Subcutaneous abdominal adipose tissue (tissue), 5 donors: Measurements from ENCODE around the gene MOV10.
"Not testable (repeated sequence)": the region's sequence is repeated elsewhere in the genome, so short reads cannot be mapped to it uniquely, and the experiment has no call there.

Source experiments
- H3K27ac ChIP-seq: one replicate; pipeline ENCODE4 v1.7.0; 2013; ENCODE audit warnings: low read depth, mild to moderate bottlenecking, inconsistent platforms, low read length, moderate library complexity
- H3K27me3 ChIP-seq, 5 donors: one replicate each; pipeline ENCODE4 v1.7.0; 2013; ENCODE audit warnings: low read length in 5 of 5, inconsistent platforms in 1 of 5; ENCODE audit not compliant: control insufficient read depth in 5 of 5, insufficient read depth in 4 of 5
- H3K36me3 ChIP-seq, 5 donors: one replicate each; pipeline ENCODE4 v1.7.0; 2013; ENCODE audit warnings: low read length in 5 of 5; ENCODE audit not compliant: control insufficient read depth in 5 of 5, insufficient read depth in 5 of 5
- H3K4me1 ChIP-seq, 5 donors: one replicate each; pipeline ENCODE4 v1.7.0; 2013; ENCODE audit warnings: low read length in 5 of 5, mild to moderate bottlenecking in 3 of 5, moderate library complexity in 1 of 5; ENCODE audit not compliant: control insufficient read depth in 5 of 5, insufficient read depth in 5 of 5
- H3K4me3 ChIP-seq, 5 donors: one replicate each; pipeline ENCODE4 v1.7.0; 2013; ENCODE audit warnings: low read length in 5 of 5, low read depth in 1 of 5
- H3K9ac ChIP-seq, 5 donors: one replicate each; pipeline ENCODE4 v1.7.0; 2013; ENCODE audit warnings: low read length in 5 of 5, mild to moderate bottlenecking in 4 of 5, moderate library complexity in 3 of 5
- H3K9me3 ChIP-seq, 5 donors: one replicate each; pipeline ENCODE4 v1.7.0; 2013; ENCODE audit warnings: low read length in 5 of 5; ENCODE audit not compliant: control insufficient read depth in 5 of 5
- donor health status: healthy.
- donor health status: healthy.
- donor health status: healthy.
- donor health status: healthy.
- donor health status: healthy.

Gene MOV10

DNA sequence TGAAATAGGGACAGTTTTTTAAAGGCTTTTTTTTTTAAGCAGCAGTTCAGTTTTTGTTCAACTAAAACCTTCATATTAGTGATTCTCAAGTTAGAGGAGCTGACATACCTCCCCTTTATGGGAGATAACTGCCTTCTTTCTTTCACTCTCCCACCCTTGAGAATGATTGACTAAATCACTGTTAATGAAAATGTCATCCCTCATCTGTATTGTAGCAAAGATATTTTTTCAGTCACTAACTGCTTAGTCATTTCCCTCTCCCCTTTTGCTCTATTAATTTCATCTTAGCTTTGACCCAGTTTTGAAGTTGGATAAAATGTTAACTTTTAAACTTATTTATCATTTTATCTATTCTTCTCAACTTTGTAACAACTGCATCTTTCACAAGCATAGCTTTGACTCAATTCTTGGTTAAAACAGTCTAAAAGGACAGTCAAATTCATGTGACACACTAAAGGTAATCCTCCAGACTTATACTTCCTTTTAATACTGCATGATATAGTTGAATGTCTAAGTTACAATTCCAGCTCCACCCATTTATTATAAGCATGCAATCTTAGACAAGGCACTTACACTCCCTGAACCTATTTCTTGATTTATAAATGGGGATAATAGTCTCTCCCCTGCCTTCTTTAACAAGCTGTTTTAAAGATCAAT, 37.7 kb upstream of the MOV10 start:
- no peaks in the 10 kb centered on the region for H3K36me3 ChIP-seq
- H3K9ac ChIP-seq: peak overlapping the region in 2 of 5 donors; percentile 1 to 29
- peaks cover 0 to 37% (median 18%) of the 10 kb centered on the region in 5 donors for H3K4me1 ChIP-seq
- H3K27me3 ChIP-seq: no peaks in the 10 kb centered on the region
- no peaks in the 10 kb centered on the region for H3K9me3 ChIP-seq
- no peak overlapping the region for H3K4me3 ChIP-seq
- H3K27ac ChIP-seq: peak overlapping the region; percentile 59

DNA sequence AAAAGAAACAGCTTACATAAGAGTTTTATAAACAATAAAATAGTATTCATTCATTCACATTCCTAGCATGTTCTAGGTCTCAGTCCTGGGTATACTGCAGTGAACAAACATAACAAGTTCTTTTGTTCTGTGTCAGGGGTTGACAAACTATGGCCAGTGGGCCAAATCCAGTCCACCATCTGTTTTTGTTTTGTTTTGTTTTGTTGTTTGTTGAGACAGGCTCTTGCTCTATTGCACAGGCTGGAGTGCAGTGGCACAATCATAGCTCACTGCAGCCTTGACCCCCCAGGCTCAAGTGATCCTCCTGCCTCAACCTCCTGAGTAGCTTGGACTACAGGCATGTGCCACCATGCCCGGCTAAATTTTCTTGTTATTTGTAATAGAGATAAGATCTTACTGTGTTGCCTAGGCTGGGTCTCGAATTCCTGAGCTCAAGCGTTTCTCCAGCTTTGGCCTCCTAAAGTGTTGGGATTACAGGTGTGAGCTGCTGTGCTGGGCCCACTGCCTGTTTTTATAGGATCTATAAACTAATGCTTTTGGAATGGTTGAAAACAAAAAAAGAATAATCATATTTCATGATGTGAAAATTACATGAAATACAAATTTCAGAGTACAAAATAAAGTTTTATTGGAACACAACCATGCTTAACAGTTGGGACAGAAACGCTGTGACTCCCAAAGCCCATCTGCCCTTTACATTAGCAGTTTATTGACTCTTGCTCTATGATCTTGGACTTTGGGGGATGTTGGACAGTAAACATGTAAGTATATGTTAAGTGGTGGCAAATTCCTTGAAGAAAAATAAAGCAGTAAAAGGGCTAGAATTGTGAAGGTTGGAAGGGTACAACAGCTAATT, 37.0 kb upstream of the MOV10 start:
- Histone ChIP-seq H3K27me3 (no peaks in the 10 kb centered on the region), H3K27ac (peak overlapping the region; percentile 59), H3K4me1 (peaks cover 0 to 33% (median 17%) of the 10 kb centered on the region in 5 donors), H3K9ac (no peak overlapping the region), H3K9me3 (no peaks in the 10 kb centered on the region), H3K4me3 (no peak overlapping the region), H3K36me3 (no peaks in the 10 kb centered on the region)

DNA sequence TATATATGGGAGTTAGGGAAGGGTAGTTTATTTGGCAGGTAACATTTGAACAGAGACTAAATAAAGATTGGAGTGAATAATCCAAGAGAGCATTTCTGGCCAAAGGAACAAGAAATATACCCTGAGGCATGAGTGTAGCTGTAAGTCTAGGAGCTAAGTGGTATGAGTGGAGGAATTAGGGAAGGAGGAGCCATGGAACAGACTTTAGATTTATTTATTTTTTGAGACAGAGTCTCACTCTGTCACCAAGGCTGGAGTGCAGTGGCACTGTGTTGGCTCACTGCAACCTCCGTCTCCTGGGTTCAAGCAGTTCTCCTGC, 36.4 kb upstream of the MOV10 start:
- Histone ChIP-seq H3K27ac (no peak overlapping the region), H3K36me3 (no peaks in the 10 kb centered on the region), H3K9me3 (no peaks in the 10 kb centered on the region), H3K4me1 (peaks cover 0 to 31% (median 17%) of the 10 kb centered on the region in 5 donors), H3K27me3 (no peaks in the 10 kb centered on the region), H3K4me3 (no peak overlapping the region), H3K9ac (no peak overlapping the region)

DNA sequence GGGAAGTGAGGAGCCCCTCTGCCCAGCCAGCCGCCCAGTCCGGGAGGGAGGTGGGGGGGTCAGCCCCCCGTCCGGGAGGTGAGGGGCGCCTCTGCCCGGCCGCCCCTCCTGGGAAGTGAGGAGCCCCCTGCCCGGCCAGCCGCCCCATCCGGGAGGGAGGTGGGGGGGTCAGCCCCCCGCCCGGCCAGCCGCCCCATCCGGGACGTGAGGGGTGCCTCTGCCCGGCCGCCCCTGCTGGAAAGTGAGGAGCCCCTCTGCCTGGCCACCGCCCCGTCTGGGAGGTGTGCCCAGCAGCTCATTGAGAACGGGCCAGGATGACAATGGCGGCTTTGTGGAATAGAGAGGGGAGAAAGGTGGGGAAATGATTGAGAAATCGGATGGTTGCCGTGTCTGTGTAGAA, 34.0 kb upstream of the MOV10 start:
- H3K27ac ChIP-seq, H3K27me3 ChIP-seq, H3K4me3 ChIP-seq, H3K36me3 ChIP-seq, H3K9ac ChIP-seq, H3K9me3 ChIP-seq: not testable (repeated sequence)
- H3K4me1 ChIP-seq: peaks cover 0 to 24% (median 15%) of the 10 kb centered on the region in 5 donors

DNA sequence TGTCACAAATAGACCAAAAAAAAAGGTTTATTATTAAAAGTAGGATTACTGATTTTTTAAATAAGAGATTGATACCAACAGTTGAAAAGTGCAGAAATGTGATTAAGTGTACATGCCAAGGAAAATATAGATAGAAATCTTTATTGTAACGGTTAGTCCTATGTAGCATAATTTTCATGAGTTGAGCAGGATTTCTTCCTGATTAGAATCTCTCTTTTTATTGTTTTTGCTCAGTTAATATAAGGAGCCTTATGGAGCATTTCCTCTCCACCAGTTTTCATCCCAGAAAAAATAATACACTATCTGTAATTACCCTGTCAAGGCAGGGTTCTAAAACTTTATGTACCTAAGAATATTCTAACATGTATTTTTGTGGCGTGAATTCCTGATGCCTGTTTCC, 31.4 kb upstream of the MOV10 start:
- Histone ChIP-seq H3K27me3 (no peaks in the 10 kb centered on the region), H3K9ac (no peak overlapping the region), H3K36me3 (peaks cover 0 to 15% (median 4%) of the 10 kb centered on the region in 5 donors), H3K9me3 (no peaks in the 10 kb centered on the region), H3K4me1 (peaks cover 0 to 4% (median 0%) of the 10 kb centered on the region in 5 donors), H3K27ac (no peak overlapping the region), H3K4me3 (no peak overlapping the region)

DNA sequence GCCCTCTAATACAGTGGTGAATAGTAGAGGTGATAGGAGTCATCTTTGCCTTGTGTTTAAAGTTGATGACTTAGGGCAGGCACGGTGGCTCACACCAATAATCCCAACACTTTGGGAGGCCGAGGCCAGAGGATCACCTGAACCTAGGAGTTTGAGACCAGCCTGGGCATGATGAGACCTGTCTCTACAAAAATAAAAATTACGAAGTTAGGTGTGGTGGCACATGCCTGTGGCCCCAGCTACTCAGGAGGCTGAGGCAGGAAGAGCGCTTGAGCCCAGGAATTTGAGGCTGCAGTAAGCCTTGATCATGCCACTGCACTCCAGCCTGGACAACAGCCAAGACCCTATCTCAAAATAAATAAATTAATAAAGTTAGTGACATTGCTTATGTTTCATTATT, 28.2 kb upstream of the MOV10 start:
- no peaks in the 10 kb centered on the region for H3K9me3 ChIP-seq
- no peak overlapping the region for H3K27ac ChIP-seq
- H3K4me1 ChIP-seq: peaks cover 0 to 4% (median 0%) of the 10 kb centered on the region in 5 donors
- H3K36me3 ChIP-seq: peaks cover 18 to 42% (median 21%) of the 10 kb centered on the region in 5 donors
- H3K9ac ChIP-seq: no peak overlapping the region
- no peaks in the 10 kb centered on the region for H3K27me3 ChIP-seq
- no peak overlapping the region for H3K4me3 ChIP-seq

DNA sequence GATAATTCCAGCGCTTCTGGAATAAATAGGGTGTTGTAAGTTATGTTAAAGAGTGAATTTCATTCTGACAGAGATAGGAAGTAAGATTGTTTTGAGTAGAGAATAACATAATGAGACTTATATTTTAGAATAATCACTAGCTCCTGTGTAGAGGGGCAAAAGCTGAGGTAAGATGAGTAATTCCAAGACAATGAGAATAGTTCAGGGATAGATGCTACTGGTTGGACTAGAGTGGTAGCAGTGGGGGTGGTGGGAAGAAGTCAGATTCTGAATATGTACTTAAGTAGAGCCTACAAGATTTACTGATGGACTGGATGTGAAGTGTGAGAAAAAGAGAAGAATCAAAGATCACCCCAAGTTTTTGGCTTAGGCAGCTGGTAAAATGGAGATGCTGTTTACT, 23.3 kb upstream of the MOV10 start:
- H3K9ac ChIP-seq: no peak overlapping the region
- H3K27ac ChIP-seq: no peak overlapping the region
- no peaks in the 10 kb centered on the region for H3K9me3 ChIP-seq
- H3K36me3 ChIP-seq: peaks cover 19 to 56% (median 29%) of the 10 kb centered on the region in 5 donors
- no peak overlapping the region for H3K4me3 ChIP-seq
- H3K4me1 ChIP-seq: no peaks in the 10 kb centered on the region
- H3K27me3 ChIP-seq: no peaks in the 10 kb centered on the region

DNA sequence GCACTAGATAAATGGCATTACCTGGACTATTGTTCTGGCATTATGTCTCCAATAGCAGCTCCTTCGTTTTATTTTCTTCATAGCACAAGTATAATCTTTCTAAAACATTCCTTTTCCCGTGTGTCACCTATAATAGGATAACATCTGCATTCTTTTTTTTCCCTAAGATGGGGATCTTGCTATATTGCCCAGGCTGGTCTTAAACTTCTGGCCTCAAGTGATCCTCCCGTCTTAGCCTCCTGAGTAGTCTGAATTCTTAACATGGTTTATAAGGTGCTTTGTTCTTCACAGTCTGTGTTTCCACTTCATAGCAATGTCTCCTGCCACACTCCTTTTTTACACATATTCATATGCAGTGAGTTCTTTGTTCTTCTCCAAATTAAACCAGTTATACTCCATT, 8.6 kb upstream of the MOV10 start:
- Histone ChIP-seq H3K27me3 (no peaks in the 10 kb centered on the region), H3K4me1 (no peaks in the 10 kb centered on the region), H3K9ac (no peak overlapping the region), H3K27ac (no peak overlapping the region), H3K9me3 (no peaks in the 10 kb centered on the region), H3K36me3 (peaks cover 54 to 89% (median 58%) of the 10 kb centered on the region in 5 donors), H3K4me3 (no peak overlapping the region)

DNA sequence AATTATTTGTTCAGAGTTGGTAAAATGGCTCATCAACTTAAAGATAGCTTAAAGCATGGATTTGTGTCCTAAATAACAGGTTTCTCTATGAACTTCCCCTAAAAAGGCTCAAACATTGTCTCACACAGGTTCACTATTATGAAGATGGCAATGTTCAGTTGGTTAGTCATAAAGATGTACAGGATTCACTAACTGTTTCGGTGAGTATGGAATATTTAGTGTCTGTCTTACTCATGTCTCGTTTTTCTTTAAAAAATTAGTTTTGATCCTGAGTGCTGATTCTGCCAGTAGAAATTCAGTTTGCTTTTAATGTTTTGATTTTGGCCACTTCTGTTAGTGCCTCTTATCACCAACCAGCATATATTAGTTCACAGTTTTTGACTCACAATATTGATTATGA, 7.5 kb upstream of the MOV10 start:
- Histone ChIP-seq H3K4me1 (no peaks in the 10 kb centered on the region), H3K36me3 (peaks cover 51 to 89% (median 56%) of the 10 kb centered on the region in 5 donors), H3K4me3 (no peak overlapping the region), H3K9me3 (no peaks in the 10 kb centered on the region), H3K27me3 (no peaks in the 10 kb centered on the region), H3K9ac (no peak overlapping the region), H3K27ac (no peak overlapping the region)

DNA sequence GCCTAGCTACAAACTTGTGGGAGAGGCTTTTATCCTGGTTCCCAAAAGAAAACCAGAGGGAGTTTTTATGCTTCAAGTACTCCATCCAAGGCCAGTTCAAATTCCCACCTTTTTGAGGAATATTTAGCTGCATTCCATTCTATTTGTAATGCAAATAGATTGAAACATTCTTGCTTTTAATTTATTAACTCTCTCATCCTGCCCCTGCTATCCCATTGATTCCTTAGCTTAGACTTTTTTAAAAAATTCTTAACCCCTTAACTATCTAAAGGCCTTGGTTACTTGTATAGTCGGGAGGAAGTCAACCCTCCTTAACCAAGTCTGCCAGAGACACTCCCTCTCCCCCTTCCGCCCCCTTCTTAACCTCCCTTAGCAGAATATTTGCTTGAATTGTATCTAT, 2.5 kb upstream of the MOV10 start:
- no peak overlapping the region for H3K9ac ChIP-seq
- H3K4me1 ChIP-seq: peaks cover 0 to 29% (median 22%) of the 10 kb centered on the region in 5 donors
- no peak overlapping the region for H3K4me3 ChIP-seq
- no peak overlapping the region for H3K27ac ChIP-seq
- no peaks in the 10 kb centered on the region for H3K27me3 ChIP-seq
- H3K36me3 ChIP-seq: peaks cover 28 to 49% (median 37%) of the 10 kb centered on the region in 5 donors
- no peaks in the 10 kb centered on the region for H3K9me3 ChIP-seq
